HCEC 1CT (cell line): Measurements from ENCODE around the gene NPHP1.
"Not testable (repeated sequence)": the region's sequence is repeated elsewhere in the genome, so short reads cannot be mapped to it uniquely, and the experiment has no call there.

Experiments used
- DNase-seq: peaks from one replicate; pipeline ENCODE4 v3.0.0-alpha.2; 2017

NPHP1 gene

DNA sequence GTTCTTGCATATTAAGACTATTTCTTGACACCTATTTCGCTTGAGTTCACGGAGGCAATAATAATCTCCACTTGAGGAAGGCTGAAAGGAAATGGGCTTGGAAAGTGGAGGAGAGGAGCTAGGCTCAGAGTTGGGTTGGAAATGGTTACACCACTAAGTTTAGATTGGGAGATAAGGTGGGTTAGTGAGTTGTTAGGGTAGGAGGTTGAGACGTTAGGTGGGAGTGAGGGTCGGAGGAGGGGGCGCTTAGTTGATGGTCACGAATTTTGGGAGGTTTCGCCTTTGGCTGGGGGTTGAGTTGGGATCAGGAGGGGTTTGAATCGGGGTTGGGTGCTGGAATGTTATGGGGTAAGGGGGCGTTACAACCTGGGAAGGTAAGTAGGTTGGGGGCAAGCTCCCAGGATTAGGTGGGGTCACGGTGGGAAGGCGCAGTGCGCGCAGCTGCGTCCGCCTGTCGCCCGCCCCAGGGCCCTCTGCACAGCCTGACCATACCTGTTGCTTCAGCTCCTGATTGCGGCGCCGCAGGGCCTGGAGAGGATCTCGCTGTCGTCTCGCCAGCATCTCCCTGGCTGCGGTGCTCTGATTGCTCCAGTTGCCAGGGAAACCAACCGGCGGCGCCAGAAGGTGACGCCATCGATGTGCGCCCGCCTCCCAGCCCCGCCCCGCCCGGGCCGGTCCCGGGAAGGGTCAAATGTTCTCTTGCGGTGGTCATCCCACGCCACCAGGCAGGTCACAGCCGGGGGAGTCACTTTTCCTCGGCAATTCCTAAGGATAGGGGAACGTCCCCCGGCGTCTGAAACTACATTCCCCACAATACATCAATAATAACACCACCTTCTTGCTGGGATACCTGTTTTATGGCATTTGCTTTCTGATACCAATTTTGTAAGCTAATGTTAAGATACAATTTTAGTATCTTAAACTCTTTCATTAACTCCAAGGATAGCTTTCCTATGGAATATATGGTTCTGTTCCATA is at the start of gene NPHP1:
NPHP1 (minus strand) TSS at position 606 of the 978 bp plus-strand sequence; CDS start at position 561, 45 bp downstream.
- DNase-seq, result peak; percentile 71

DNA sequence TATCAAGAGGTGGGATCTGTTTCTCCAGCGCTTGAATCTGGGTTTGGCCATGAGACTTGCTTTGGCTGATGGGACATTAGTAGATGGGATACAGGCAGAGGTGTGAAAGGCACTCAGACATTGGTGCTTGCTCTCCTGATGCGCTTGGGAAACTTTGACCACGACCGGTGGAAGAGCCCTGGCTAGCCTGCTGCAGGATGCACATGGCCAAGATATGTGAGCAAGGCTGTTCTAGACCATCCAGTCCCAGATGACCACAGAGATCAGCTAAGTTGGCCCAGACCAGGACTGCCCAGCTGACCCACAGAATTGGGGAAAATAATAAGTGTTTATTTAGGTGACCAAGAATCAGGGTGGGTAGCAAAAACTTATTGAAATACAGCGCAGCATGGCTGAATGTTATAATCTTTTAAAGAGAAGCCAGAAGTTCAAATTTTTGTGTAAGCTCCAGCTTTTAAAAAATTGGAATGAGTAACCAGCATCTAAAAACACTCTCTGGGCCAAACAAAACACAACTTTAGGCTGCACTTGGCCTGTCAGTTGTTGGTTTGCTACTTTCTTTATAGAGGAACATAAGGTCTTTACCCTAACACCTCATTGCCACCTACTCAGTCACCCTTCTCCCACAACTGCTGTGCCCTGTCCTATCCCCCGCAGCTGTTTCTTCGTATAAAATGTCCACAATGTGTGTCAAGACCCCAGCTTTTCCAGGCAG is 43.4 kb upstream of the NPHP1 start:
- not testable (repeated sequence) for DNase-seq

DNA sequence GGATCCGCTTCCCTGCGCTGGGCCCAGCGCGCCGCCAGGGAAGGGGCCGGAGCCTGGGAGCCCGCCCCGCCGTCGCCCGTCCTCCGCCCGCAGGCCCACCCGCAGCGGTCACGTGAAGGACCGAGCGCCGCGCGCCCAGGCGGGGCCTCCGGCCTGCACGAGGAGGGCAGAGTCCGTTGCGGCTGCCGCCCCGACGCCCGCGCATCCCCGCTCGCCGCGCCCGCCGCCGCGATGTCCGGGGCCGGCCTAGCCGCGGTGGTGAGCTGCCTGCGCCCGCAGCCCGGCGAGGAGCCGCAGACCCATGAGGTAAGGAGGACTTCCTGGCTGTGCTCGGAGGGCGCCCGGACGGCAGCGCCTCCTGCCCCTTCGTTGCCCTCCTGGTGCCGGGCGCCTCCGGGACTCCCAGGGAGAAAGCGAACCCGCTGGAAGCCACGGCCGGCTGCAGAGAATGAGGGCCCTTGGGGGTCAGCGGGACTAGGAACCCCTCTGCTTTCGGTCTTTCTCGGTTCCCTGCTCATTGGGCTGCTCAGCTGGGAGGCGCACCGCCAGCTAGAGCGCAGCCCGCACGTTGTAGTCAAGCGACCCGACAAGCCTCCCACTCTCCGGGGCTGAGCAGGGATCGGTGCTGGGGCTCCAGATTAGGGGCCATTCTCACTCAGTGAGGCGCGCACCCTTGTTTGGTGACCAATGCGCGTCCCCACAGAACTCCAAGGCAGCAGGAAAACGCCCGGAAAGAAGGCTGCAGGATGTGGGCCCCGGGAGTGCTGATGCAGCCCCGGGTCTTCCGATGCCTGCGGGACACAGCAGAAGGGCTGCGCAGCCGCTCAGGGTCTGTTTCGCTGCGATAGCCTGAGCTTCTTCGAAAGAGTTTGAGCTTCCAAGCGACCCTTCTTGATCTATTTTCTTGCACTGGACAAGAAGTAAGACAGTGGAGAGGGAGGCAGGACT is 40.9 kb upstream of the NPHP1 start:
- DNase-seq, result not testable (repeated sequence)

DNA sequence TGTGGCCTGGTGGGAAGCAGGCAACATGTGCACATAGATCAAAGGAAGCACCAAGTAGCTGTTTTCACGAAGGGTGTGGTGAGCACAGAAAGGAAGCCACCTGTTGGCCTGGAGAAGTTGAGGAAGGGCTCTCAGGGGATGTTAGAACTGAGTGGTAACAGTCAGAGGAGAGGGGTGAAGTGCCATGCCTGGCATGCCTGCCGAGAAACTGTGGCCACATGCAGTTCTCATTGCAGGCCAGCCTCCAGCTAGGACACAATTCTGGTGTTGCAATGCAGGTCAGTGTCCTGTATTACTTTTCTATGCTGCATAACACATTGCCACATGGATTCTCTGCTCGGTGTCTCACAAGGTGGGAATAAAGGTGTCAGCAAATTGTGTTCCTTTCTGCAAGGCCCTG is 38.5 kb upstream of the NPHP1 start:
- not testable (repeated sequence) for DNase-seq

DNA sequence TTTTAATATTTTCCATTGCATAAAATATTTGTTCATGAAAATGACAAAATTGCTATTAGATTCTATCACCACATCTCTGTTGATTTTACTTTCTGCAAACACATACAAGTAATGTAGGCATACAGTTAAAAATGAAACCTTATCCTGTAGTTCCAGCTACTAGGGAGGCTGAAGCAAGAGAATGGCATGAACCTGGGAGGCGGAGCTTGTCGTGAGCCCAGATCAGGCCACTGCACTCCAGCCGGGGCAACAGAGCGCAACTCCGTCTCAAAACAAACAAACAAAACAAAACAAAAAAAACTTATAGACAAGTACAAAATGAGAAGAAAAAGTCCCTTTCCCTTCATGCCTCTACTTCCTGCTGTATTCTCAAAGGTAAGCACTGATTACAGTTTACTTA is 29.7 kb upstream of the NPHP1 start:
- not testable (repeated sequence) for DNase-seq

DNA sequence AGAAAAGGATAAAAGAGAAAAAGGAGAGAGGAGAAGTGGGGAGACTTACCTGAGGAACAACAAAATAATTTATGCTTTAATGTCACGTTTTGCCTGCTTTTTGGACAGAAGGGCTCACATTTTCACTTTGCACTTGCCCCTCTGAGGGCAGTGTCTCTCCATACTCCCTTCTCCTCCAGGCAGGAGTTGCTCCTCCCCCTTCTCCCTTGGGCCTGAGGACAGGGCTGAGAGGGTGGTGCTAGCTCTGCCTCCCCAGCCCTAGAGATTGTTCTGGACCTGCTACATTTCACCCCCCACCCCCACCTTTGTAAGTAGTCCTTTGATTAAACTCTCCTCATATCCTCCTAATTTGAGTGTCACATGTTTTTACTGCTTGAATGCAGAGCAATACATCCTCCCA is 25.1 kb upstream of the NPHP1 start:
- not testable (repeated sequence) for DNase-seq

DNA sequence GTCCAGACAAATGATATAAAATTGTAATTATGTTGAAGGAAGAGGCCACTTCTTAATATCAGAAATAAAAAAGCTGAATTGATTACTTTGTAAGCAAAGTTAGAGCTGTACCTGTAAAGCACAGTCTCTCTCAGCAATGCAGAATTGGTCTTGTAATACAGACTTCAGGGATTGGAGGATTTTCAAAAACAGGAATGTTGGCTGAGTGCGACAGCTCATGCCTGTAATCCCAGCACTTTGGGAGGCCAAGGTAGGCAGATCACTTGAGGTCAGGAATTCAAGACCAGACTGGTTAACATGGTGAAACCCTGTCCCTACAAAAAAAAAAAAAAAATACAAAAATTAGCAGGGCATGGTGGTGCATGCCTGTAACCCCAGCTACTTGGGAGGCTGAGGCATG is 17.8 kb upstream of the NPHP1 start:
- not testable (repeated sequence) for DNase-seq

DNA sequence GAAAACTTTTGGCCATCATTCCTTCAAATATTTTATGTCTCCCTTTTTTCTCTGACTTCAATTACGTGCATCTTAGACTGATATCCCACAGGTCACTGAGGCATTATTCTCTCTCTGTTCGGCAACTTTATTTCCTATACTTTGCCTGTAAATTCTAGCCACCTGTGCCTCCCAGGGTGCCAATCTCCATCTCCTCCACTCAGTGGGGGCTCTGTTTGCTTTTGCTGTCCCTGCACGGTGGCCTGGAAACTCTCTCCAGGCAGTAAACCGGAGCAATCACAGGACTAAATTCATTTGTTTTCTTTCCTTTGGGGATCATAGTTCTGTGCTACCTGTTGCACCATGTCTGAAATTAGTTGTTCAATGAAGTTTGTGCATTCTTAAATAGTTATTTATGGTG is 17.1 kb upstream of the NPHP1 start:
- DNase-seq, result no peak

DNA sequence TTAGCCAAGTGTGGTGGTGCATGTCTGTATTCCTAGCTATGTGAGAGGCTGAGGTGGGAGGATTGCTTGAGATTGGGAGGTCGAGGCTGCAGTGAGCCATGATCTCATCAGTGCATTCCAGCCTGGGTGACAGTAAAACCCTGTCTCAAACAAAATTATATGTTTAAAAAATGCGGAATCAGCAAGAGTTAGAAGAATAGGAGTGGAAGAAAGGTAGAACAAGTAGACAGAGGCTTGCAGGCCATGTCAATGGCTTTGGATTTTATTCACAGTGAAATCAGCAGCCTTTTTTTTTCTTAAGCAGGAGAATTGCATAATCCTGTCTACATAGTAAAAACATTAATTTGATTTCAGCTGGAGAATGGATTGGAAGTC is 15.4 kb upstream of the NPHP1 start:
- no peak for DNase-seq

DNA sequence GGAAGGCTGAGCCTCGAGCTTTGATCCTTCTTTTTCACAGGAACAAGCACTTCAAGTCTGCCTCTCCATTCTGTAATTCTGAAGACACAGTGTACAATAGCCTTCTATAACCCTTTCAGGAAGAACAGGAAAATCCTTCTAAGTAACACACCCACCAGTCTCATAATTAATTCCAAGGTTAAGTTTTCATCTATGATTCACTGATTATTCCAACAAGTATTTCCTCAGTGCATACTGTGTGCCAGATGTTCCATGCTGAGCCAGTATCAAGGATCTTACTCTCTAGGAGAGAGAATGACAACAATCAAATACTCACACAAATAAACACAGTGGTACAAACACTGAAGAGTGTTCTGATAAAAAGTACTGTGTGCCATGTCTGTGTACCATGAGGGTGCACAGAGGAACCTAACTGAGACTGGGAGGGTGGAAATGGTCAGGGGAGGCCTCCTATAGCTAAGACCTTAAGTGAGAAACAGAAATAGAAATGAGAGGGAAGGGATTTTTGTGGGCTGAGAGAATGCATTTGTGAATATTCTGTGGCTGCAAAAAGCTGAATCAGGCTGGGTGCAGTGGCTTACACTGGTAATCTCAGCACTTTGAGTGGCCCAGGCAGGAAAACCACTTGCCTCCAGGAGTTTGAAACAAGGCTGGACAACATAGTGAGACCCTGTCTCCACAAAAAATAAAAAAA is 14.8 kb upstream of the NPHP1 start:
- peak; percentile 61 for DNase-seq

DNA sequence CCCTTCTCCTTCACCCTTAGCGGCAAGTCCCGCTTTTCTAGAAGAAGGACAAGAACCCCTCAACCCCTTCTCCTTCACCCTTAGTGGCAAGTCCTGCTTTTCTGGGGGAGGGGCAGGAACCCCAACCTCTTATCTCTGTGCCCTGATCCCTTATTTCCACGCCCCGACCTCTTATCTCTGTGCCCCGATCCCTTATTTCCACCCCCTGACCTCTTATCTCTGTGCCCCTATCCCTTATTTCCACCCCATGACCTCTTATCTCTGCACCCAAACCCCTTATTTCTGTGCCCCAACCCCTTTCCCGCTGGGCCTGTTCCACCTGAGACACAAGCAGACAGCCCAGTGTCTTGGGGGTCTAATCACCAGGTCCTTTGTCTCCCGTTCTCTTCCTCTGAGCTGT is 14.1 kb upstream of the NPHP1 start:
- DNase-seq, result not testable (repeated sequence)

DNA sequence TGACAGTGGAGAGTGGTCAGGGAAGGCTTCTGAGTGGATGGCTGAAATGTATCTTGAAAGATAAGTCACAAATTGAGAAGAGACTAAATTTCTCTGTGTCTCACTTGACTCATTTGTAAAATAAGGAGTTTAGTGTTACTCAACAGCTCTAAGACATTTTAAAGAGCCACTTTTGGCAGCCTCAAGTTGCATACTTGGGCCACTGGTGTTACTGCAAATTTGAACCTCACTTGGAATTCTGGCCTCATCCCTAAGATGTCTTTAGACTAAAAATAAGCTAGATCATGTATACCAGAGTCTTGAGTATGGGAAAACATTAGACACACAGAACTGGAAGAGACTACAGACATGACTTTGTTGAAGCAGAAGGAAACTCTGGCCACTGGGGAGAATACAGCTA is 12.0 kb upstream of the NPHP1 start:
- DNase-seq, result no peak

DNA sequence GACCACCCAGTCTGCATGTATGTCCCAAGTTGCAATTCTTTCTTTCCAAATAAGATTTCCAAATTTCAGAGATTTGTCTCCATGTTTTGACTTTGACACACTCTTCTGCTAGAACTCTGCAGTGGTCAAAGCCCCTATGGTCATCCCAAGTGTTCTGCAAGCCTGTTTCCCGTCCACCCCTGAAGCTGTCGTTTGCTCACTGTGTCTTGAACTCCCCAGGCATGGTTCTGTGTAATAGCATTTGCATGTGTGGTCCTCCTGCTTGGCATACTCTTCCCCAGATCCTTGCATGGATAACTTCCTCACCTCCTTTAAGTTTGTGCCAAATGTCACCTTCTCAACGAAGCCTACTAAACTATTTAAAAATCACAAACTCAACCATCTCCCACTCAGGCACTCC is 11.4 kb upstream of the NPHP1 start:
- no peak for DNase-seq

DNA sequence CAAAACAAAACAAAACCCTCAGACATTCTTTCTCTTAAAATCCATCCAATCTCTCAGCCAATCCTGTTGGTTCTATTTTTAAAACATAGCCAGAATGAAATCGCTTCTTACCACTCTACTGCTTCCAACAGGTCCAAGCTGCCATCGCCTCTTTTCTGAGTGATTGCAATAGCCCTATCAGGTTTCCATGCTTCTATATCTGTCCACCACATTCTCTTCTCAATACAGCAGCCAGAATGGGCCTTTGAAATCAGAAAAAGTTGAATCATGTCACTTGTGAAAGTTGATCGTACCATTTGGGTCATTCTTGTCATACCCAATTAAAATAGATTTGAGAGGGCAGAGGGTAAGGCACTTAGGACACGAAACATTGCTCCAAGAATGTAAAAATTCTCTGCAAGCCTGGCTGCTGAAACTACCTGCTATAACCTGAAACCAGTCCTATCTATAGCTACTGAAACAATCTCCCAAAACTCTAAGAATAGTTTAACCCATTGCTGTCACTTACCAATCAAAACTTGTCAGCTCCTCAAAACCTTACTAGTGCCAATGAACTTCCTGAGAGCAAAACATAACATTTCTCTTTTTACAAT is 10.8 kb upstream of the NPHP1 start:
- DNase-seq, result no peak

DNA sequence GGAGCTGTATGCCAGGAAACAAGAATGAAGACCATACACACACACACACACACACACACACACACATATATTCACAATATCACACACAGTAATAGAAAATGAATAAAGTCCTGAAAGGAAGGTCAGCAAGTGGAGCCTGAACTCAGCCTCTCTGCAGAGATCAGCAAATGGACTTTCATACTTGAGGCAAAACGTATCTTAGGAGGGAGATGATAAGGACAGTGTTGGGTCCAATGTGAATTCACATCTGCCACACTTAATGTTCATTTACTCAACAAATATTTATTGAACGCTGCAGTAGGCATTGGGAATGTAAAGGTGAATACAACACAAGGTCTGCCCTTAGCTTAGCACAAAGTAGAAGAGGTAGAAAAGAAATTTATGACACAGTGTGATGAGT is 10.3 kb upstream of the NPHP1 start:
- DNase-seq, result no peak

DNA sequence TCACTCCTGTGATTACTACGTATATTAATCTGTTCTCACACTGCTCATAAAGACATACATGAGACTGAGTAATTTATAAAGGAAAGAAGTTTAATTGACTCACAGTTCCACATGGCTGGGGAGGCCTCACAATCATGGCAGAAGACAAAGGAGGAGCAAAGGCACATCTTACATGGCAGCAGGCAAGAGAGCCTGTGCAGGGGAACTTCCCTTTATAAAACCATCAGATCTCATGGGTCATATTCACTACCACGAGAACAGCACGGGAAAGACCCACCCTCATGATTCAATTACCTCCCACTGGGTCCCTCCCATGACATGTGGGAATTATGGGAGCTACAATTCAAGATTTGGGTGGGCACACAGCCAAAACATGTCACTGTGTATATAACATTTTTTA is 8.7 kb upstream of the NPHP1 start:
- not testable (repeated sequence) for DNase-seq

DNA sequence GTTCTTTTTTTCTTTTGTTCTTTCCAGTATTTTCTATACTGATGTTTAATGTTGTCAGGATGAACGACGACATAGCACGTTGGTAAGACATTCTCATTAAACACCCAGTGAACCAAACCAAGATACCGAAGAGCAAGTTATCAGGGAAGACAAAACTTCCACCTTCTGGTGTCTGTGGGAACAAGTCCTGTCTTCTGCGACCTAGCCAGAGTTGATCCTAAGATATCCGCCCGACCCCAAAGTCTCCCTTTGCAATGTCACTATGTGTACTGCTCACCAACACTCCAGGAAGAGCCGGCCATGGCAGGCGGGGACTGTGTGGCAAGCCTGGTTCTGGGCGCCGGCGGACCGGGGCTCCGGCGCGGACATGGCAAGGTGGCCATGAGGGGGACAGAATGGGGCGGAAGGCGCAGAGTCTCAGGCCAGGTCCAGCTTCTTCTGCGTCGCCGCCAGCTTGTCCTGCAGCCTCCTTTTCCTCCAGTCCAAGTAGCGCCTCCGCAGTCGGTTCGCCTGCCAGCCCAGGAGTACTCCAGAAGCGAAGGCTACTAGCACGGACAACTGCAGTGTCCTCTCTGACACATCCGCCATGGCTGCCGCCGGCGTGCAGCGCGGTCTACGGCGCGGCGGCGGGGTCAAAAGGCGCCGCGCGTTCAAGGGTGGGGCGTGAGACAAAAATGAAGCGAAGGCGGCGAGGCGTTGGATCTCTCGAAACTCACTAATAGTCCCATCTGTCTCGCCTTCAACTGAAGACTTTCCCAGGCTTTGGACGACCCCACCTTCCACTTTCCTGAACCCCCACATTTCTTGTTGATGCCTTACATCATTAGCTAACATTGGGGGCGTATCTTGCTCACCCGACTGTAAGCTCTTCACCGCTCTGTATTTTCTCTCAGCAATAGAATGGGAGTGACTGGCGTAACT is 7.4 kb upstream of the NPHP1 start, which contains the start of gene MTLN:
MTLN (minus strand) TSS at position 610 of the 921 bp plus-strand sequence; CDS start at position 588, 22 bp downstream.
- DNase-seq, result peak; percentile 54

DNA sequence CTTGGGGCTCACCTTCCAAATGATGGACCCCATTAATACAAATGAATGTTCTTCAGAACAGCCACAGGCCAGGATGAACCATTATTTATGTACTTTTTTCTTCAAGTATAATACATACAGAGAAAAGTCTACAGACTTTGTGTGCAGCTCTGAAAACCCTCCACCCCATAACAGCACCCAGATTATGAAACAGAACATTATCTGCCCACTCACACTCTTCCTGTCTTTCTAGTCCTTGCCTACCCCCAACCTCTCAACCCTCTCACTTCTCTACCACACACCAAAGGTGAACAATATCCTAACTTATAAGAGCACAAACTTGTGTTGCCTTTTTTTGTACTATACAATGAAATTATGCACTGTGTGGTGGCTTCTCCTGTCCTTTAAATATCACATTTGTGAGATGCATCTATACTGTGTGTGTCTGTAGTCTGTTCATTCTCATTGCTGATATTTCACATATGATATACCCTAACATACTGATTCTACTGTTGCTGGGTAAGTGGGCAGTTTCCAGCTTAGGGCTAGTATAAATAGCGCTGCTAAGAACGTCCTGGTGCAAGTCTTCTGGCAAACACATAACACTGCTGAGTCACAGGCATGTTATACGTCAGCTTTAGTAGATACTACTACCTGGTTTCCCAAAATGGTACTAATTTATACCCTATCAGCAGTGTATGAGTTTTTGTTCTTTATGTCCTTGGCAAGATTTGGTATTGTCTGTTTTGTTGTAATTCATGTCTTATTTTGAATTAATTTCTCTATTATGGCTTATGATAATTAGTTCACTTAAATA is 1.0 kb upstream of the NPHP1 start:
- no peak for DNase-seq

DNA sequence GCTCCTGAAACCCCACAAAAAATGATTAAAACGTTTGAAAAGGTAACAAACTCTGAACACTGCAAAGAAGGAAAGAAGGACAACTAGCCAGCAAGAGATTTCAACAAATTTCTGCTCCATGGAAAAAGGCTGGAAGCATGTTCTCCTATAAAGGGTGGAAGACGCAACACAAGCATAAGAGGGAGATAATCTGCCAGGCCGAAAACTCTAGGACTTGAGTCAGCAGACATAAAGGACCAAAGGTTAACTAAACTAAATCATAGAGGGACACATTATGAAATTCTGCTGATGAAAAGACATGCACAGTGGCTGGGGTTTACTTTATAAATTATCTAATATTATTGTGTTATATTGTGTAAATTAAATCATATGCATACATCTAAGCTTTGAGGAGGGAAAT is 6.8 kb downstream of the NPHP1 start:
- no peak for DNase-seq

DNA sequence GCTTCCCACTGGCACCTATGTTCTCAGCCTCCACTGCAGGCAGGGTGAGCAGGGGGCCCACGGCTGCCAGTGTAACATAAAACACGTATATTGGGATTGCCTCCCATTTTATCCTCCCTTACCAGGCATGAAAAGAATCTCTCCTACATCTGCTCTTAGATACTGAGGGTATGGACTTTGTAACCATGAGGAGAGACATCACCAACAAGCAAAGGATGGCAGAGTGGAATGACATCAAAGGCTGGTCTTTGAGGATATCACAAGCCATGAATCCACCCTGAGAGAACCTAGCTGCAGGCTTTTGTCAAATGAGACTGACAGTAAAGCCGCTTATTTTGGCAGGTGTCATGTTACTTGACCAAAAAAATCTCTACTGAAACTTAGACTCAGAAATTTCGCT is 7.4 kb downstream of the NPHP1 start:
- DNase-seq, result no peak
